IMR-90 (cell line): ENCODE measurements around the gene IER3. TPM values are rescaled to one million over a fixed set of nuclear protein-coding genes. Genes with fewer than 3 reads are reported as not detected.
"Not testable (repeated sequence)": the region's sequence is repeated elsewhere in the genome, so short reads cannot be mapped to it uniquely, and the experiment has no call there.

Experiments
- ATAC-seq: fragments of 200-7000 bp; cut with Tn5 transposase; 2 replicates; pipeline ENCODE4 v1.9.1; 2020; ENCODE audit warnings: low read depth, mild to moderate bottlenecking, moderate library complexity
- BruUV-seq: library from RNA; stranded (reverse); fragments of 400-500 nt; replicated peaks from 2 replicates; lab custom pipeline; 2021; lab: Mats Ljungman, UMichigan
- CTCF ChIA-PET: fragments of 300-600 bp; formaldehyde crosslinking; extraction: SDS; loops from one replicate; lab custom pipeline; 2021; ENCODE audit warnings: antibody characterized with exemption; lab: Yijun Ruan, JAX
- POLR2A ChIA-PET: fragments of 300-600 bp; sonication (Branson Sonifier 250); formaldehyde crosslinking; loops from one replicate; lab custom pipeline; 2022; ENCODE audit warnings: antibody characterized with exemption; ENCODE audit not compliant: unreplicated experiment; lab: Charles Lee
- DNase-seq: peaks from one replicate; pipeline ENCODE4 v3.0.0; 2013
- H2AFZ ChIP-seq: replicated peaks from 2 replicates; pipeline ENCODE3; 2013; ENCODE audit warnings: low read length, mild to moderate bottlenecking; ENCODE audit not compliant: poor library complexity
- H2AK5ac ChIP-seq: 2 replicates; pipeline ENCODE4 v1.6.1; 2013; ENCODE audit warnings: low read depth, low read length, inconsistent platforms
- H2AK9ac ChIP-seq: replicated peaks from 2 replicates; pipeline ENCODE3; 2013; ENCODE audit warnings: mild to moderate bottlenecking, low read depth, low read length, moderate library complexity; ENCODE audit not compliant: poor library complexity
- H2BK120ac ChIP-seq: 2 replicates; pipeline ENCODE4 v1.6.1; 2013; ENCODE audit warnings: low read depth, low read length, inconsistent platforms
- H2BK15ac ChIP-seq: 3 replicates; pipeline ENCODE4 v1.6.1; 2013; ENCODE audit warnings: low read depth, low read length, inconsistent platforms
- H2BK20ac ChIP-seq: 2 replicates; pipeline ENCODE4 v1.6.1; 2013; ENCODE audit warnings: low read depth, mild to moderate bottlenecking, inconsistent platforms, low read length, moderate library complexity
- H2BK5ac ChIP-seq: 2 replicates; pipeline ENCODE4 v1.6.1; 2013; ENCODE audit warnings: mild to moderate bottlenecking, low read depth, low read length, inconsistent platforms; ENCODE audit not compliant: poor library complexity, severe bottlenecking
- H3K14ac ChIP-seq: replicated peaks from 2 replicates; pipeline ENCODE4 v1.6.1; 2013; ENCODE audit warnings: low read depth, low read length, inconsistent platforms
- H3K18ac ChIP-seq: 2 replicates; pipeline ENCODE4 v1.6.1; 2013; ENCODE audit warnings: low read depth, low read length, control low read depth
- H3K23ac ChIP-seq: 2 replicates; pipeline ENCODE4 v1.6.1; 2013; ENCODE audit warnings: low read depth, low read length, inconsistent platforms
- H3K27ac ChIP-seq: 2 replicates; pipeline ENCODE4 v1.5.1; 2013; ENCODE audit warnings: mild to moderate bottlenecking, control low read depth, low read length; ENCODE audit not compliant: insufficient read depth
- H3K27me3 ChIP-seq: 2 replicates; pipeline ENCODE4 v1.6.1; 2013; ENCODE audit warnings: low read length; ENCODE audit not compliant: control insufficient read depth, insufficient read depth
- H3K36me3 ChIP-seq: 2 replicates; pipeline ENCODE4 v1.6.1; 2013; ENCODE audit warnings: low read length, mixed read lengths; ENCODE audit not compliant: control insufficient read depth, insufficient read depth
- H3K4ac ChIP-seq: 2 replicates; pipeline ENCODE4 v1.6.1; 2013; ENCODE audit warnings: low read depth, low read length, inconsistent platforms
- H3K4me1 ChIP-seq: 2 replicates; pipeline ENCODE4 v1.6.1; 2013; ENCODE audit warnings: low read length, mixed read lengths; ENCODE audit not compliant: control insufficient read depth, insufficient read depth
- H3K4me2 ChIP-seq: 2 replicates; pipeline ENCODE4 v1.6.1; 2013; ENCODE audit warnings: low read depth, mild to moderate bottlenecking, control low read depth, low read length, moderate library complexity
- H3K4me3 ChIP-seq: 2 replicates; pipeline ENCODE4 v1.5.1; 2013; ENCODE audit warnings: low read depth, mild to moderate bottlenecking, control low read depth, low read length, moderate library complexity; ENCODE audit not compliant: insufficient read depth
- H3K56ac ChIP-seq: 2 replicates; pipeline ENCODE4 v1.6.1; 2013; ENCODE audit warnings: low read length, inconsistent platforms; ENCODE audit not compliant: insufficient read depth; ENCODE audit errors: extremely low read depth
- H3K79me1 ChIP-seq, 2 experiments: 2 replicates each; pipeline ENCODE4 v1.6.1; 2013; ENCODE audit warnings: low read length in 2 of 2, inconsistent platforms in 1 of 2, low read depth in 1 of 2
- H3K9ac ChIP-seq: 2 replicates; pipeline ENCODE4 v1.6.1; 2013; ENCODE audit warnings: low read depth, low read length, control low read depth
- H3K9me1 ChIP-seq: 2 replicates; pipeline ENCODE4 v1.6.1; 2013; ENCODE audit warnings: low read length, inconsistent platforms; ENCODE audit not compliant: insufficient read depth
- H3K9me3 ChIP-seq: 2 replicates; pipeline ENCODE4 v1.6.1; 2013; ENCODE audit warnings: low read length; ENCODE audit not compliant: control insufficient read depth, insufficient read depth
- H4K20me1 ChIP-seq: 2 replicates; pipeline ENCODE4 v1.6.1; 2013; ENCODE audit warnings: low read length, inconsistent platforms; ENCODE audit not compliant: insufficient read depth
- H4K5ac ChIP-seq: 2 replicates; pipeline ENCODE4 v1.6.1; 2013; ENCODE audit warnings: mild to moderate bottlenecking, low read depth, low read length, control low read depth
- H4K8ac ChIP-seq, 2 experiments: 2 replicates each; pipeline ENCODE4 v1.6.1; 2013; ENCODE audit warnings: low read depth in 2 of 2, low read length in 2 of 2, control low read depth in 1 of 2, inconsistent platforms in 1 of 2
- H4K91ac ChIP-seq: 2 replicates; pipeline ENCODE4 v1.6.1; 2013; ENCODE audit warnings: low read depth, low read length, inconsistent platforms; ENCODE audit not compliant: insufficient read depth
- WGBS, 2 experiments: methylation state at CpG; one replicate each; pipeline versions ENCODE4 v1.1.5 to v1.1.7; 2013; ENCODE audit warnings: missing lambda C conversion rate in 2 of 2; ENCODE audit not compliant: insufficient read length in 1 of 2; ENCODE audit errors: extremely low coverage in 2 of 2; 5-methylcytosine and 5-hydroxymethylcytosine counted together
- dilution Hi-C: fragments of 300-500 bp; cut with HindIII; formaldehyde crosslinking; loops from one replicate; pipeline ENCODE4 v1.14.3; 2018; ENCODE audit warnings: low sequenced_read_pairs; ENCODE audit not compliant: unreplicated experiment
- in situ Hi-C: fragments of 300-500 bp; cut with MboI; formaldehyde crosslinking; loops from 3 replicates; pipeline ENCODE4 v1.14.3; 2019; ENCODE audit warnings: low sequenced_read_pairs, inconsistent platforms, mixed read lengths
- intact Hi-C: fragments of 100-400 bp; cut with micrococcal nuclease; formaldehyde crosslinking; loops from 2 replicates; pipeline ENCODE4 v1.10.0; 2022
- polyA plus RNA-seq, 3 experiments: library from polyadenylated mRNA; depleted of rRNA; stranded (reverse); fragments of >200 nt; gene quantifications; 2 replicates each; pipeline ENCODE4 v1.2.3, GENCODE V29; 2012; ENCODE audit warnings: low replicate concordance in 1 of 3
- total RNA-seq: library from RNA; depleted of rRNA; stranded (reverse); fragments of >200 nt; gene quantifications from 2 replicates; pipeline ENCODE4 v1.2.3, GENCODE V29; 2012

IER3 gene
- total and polyA plus RNA-seq, 2 of the 4 experiments (the other 2 are of a cell fraction), result 38.4 to 159 TPM

- in situ Hi-C loops, H3K27ac ChIP-seq, CTCF ChIA-PET, POLR2A ChIA-PET, H2AK9ac ChIP-seq, H4K91ac ChIP-seq, ATAC-seq, H3K23ac ChIP-seq, H3K36me3 ChIP-seq, intact Hi-C loops, H2AFZ ChIP-seq, H2AK5ac ChIP-seq, H3K18ac ChIP-seq, H4K20me1 ChIP-seq, H3K27me3 ChIP-seq, H3K9me3 ChIP-seq, DNase-seq, BruUV-seq, H3K9ac ChIP-seq, H3K56ac ChIP-seq, H2BK20ac ChIP-seq, H3K4me2 ChIP-seq, dilution Hi-C loops, H3K14ac ChIP-seq, H4K8ac ChIP-seq, H4K5ac ChIP-seq, H3K4me3 ChIP-seq, H2BK15ac ChIP-seq, H2BK5ac ChIP-seq: not testable (repeated sequence)
- peak overlapping the region; percentile 3; the same call in 1 of the 2 replicates for H2BK120ac ChIP-seq
- peaks cover 0 to 29% of the 10 kb centered on the region in 2 experiments; a peak in 2 of 4 replicates for H3K79me1 ChIP-seq
- H3K9me1 ChIP-seq, result peaks cover 27% of the 10 kb centered on the region
- peak overlapping the region; percentile 1; the same call in 1 of the 2 replicates for H3K4ac ChIP-seq
- no CpG with 5 or more reads among the region's 1 CpG for WGBS, 2 experiments
- peaks cover 31% of the 10 kb centered on the region for H3K4me1 ChIP-seq
These were observed 21.1 kb upstream of the IER3 start for GRCh38 chr6:30765495-30765894.

- Histone ChIP-seq H4K5ac (peak overlapping the region; percentile 89), H2BK120ac (peak overlapping the region; percentile 92), H2BK20ac (peak overlapping the region; percentile 68; the same call in 1 of the 2 replicates), H3K18ac (peak overlapping the region; percentile 90), H3K14ac (peak overlapping the region; percentile 73; the same call in 1 of the 2 replicates), H3K4ac (peak overlapping the region; percentile 90), H4K91ac (peak overlapping the region; percentile 86), H3K27ac (peak overlapping the region; percentile 90; the same call in 1 of the 2 replicates), H2BK5ac (peak overlapping the region; percentile 89), H3K79me1 (peaks cover 0 to 32% of the 10 kb centered on the region in 2 experiments; a peak in 2 of 4 replicates), H3K9me1 (peaks cover 27% of the 10 kb centered on the region), H3K4me1 (peaks cover 28% of the 10 kb centered on the region), H2BK15ac (peak overlapping the region; percentile 60), H4K8ac (peak overlapping the region; percentile 85 to 88; a peak in 3 of 4 replicates)
- in situ Hi-C loops, H3K23ac ChIP-seq, DNase-seq, H2AK5ac ChIP-seq, H3K4me2 ChIP-seq, H3K4me3 ChIP-seq, H3K56ac ChIP-seq, ATAC-seq, intact Hi-C loops, CTCF ChIA-PET, H2AFZ ChIP-seq, H3K27me3 ChIP-seq, dilution Hi-C loops, H2AK9ac ChIP-seq, BruUV-seq, H3K36me3 ChIP-seq, H3K9ac ChIP-seq, H4K20me1 ChIP-seq, POLR2A ChIA-PET, H3K9me3 ChIP-seq: not testable (repeated sequence)
- WGBS, 2 experiments, result 30% methylated on average over 3 of the region's 13 CpGs; no CpG with 5 or more reads in 1 of the 2 experiments
These were observed 20.2 kb upstream of the IER3 start for GRCh38 chr6:30764490-30765043.
